IMR-90 (cell line): ENCODE data around the gene ASB16. TPM values are rescaled to one million over a fixed set of nuclear protein-coding genes. Genes with fewer than 3 reads are reported as not detected.

Source experiments
- ATAC-seq: fragments of 200-7000 bp; cut with Tn5 transposase; 2 replicates; pipeline ENCODE4 v1.9.1; 2020; ENCODE audit warnings: low read depth, mild to moderate bottlenecking, moderate library complexity
- BruUV-seq: library from RNA; stranded (reverse); fragments of 400-500 nt; replicated peaks from 2 replicates; lab custom pipeline; 2021; lab: Mats Ljungman, UMichigan
- CTCF ChIA-PET: fragments of 300-600 bp; formaldehyde crosslinking; extraction: SDS; loops from one replicate; lab custom pipeline; 2021; ENCODE audit warnings: antibody characterized with exemption; lab: Yijun Ruan, JAX
- POLR2A ChIA-PET: fragments of 300-600 bp; sonication (Branson Sonifier 250); formaldehyde crosslinking; loops from one replicate; lab custom pipeline; 2022; ENCODE audit warnings: antibody characterized with exemption; ENCODE audit not compliant: unreplicated experiment; lab: Charles Lee
- DNase-seq: peaks from one replicate; pipeline ENCODE4 v3.0.0; 2013
- H2AFZ ChIP-seq: replicated peaks from 2 replicates; pipeline ENCODE3; 2013; ENCODE audit warnings: low read length, mild to moderate bottlenecking; ENCODE audit not compliant: poor library complexity
- H2AK5ac ChIP-seq: 2 replicates; pipeline ENCODE4 v1.6.1; 2013; ENCODE audit warnings: low read depth, low read length, inconsistent platforms
- H2AK9ac ChIP-seq: replicated peaks from 2 replicates; pipeline ENCODE3; 2013; ENCODE audit warnings: mild to moderate bottlenecking, low read depth, low read length, moderate library complexity; ENCODE audit not compliant: poor library complexity
- H2BK120ac ChIP-seq: 2 replicates; pipeline ENCODE4 v1.6.1; 2013; ENCODE audit warnings: low read depth, low read length, inconsistent platforms
- H2BK15ac ChIP-seq: 3 replicates; pipeline ENCODE4 v1.6.1; 2013; ENCODE audit warnings: low read depth, low read length, inconsistent platforms
- H2BK20ac ChIP-seq: 2 replicates; pipeline ENCODE4 v1.6.1; 2013; ENCODE audit warnings: low read depth, mild to moderate bottlenecking, inconsistent platforms, low read length, moderate library complexity
- H2BK5ac ChIP-seq: 2 replicates; pipeline ENCODE4 v1.6.1; 2013; ENCODE audit warnings: mild to moderate bottlenecking, low read depth, low read length, inconsistent platforms; ENCODE audit not compliant: poor library complexity, severe bottlenecking
- H3K14ac ChIP-seq: replicated peaks from 2 replicates; pipeline ENCODE4 v1.6.1; 2013; ENCODE audit warnings: low read depth, low read length, inconsistent platforms
- H3K18ac ChIP-seq: 2 replicates; pipeline ENCODE4 v1.6.1; 2013; ENCODE audit warnings: low read depth, low read length, control low read depth
- H3K23ac ChIP-seq: 2 replicates; pipeline ENCODE4 v1.6.1; 2013; ENCODE audit warnings: low read depth, low read length, inconsistent platforms
- H3K27ac ChIP-seq: 2 replicates; pipeline ENCODE4 v1.5.1; 2013; ENCODE audit warnings: mild to moderate bottlenecking, control low read depth, low read length; ENCODE audit not compliant: insufficient read depth
- H3K27me3 ChIP-seq: 2 replicates; pipeline ENCODE4 v1.6.1; 2013; ENCODE audit warnings: low read length; ENCODE audit not compliant: control insufficient read depth, insufficient read depth
- H3K36me3 ChIP-seq: 2 replicates; pipeline ENCODE4 v1.6.1; 2013; ENCODE audit warnings: low read length, mixed read lengths; ENCODE audit not compliant: control insufficient read depth, insufficient read depth
- H3K4ac ChIP-seq: 2 replicates; pipeline ENCODE4 v1.6.1; 2013; ENCODE audit warnings: low read depth, low read length, inconsistent platforms
- H3K4me1 ChIP-seq: 2 replicates; pipeline ENCODE4 v1.6.1; 2013; ENCODE audit warnings: low read length, mixed read lengths; ENCODE audit not compliant: control insufficient read depth, insufficient read depth
- H3K4me2 ChIP-seq: 2 replicates; pipeline ENCODE4 v1.6.1; 2013; ENCODE audit warnings: low read depth, mild to moderate bottlenecking, control low read depth, low read length, moderate library complexity
- H3K4me3 ChIP-seq: 2 replicates; pipeline ENCODE4 v1.5.1; 2013; ENCODE audit warnings: low read depth, mild to moderate bottlenecking, control low read depth, low read length, moderate library complexity; ENCODE audit not compliant: insufficient read depth
- H3K56ac ChIP-seq: 2 replicates; pipeline ENCODE4 v1.6.1; 2013; ENCODE audit warnings: low read length, inconsistent platforms; ENCODE audit not compliant: insufficient read depth; ENCODE audit errors: extremely low read depth
- H3K79me1 ChIP-seq, 2 experiments: 2 replicates each; pipeline ENCODE4 v1.6.1; 2013; ENCODE audit warnings: low read length in 2 of 2, inconsistent platforms in 1 of 2, low read depth in 1 of 2
- H3K9ac ChIP-seq: 2 replicates; pipeline ENCODE4 v1.6.1; 2013; ENCODE audit warnings: low read depth, low read length, control low read depth
- H3K9me1 ChIP-seq: 2 replicates; pipeline ENCODE4 v1.6.1; 2013; ENCODE audit warnings: low read length, inconsistent platforms; ENCODE audit not compliant: insufficient read depth
- H3K9me3 ChIP-seq: 2 replicates; pipeline ENCODE4 v1.6.1; 2013; ENCODE audit warnings: low read length; ENCODE audit not compliant: control insufficient read depth, insufficient read depth
- H4K20me1 ChIP-seq: 2 replicates; pipeline ENCODE4 v1.6.1; 2013; ENCODE audit warnings: low read length, inconsistent platforms; ENCODE audit not compliant: insufficient read depth
- H4K5ac ChIP-seq: 2 replicates; pipeline ENCODE4 v1.6.1; 2013; ENCODE audit warnings: mild to moderate bottlenecking, low read depth, low read length, control low read depth
- H4K8ac ChIP-seq, 2 experiments: 2 replicates each; pipeline ENCODE4 v1.6.1; 2013; ENCODE audit warnings: low read depth in 2 of 2, low read length in 2 of 2, control low read depth in 1 of 2, inconsistent platforms in 1 of 2
- H4K91ac ChIP-seq: 2 replicates; pipeline ENCODE4 v1.6.1; 2013; ENCODE audit warnings: low read depth, low read length, inconsistent platforms; ENCODE audit not compliant: insufficient read depth
- BHLHE40 ChIP-seq: fragments of 150-350 bp; IDR thresholded peaks from 2 replicates; pipeline ENCODE4 v1.6.1; 2016; ENCODE audit warnings: mild to moderate bottlenecking, low read depth, low read length
- MXI1 ChIP-seq: IDR thresholded peaks from 2 replicates; pipeline ENCODE4 v1.6.1; 2012; ENCODE audit warnings: low read depth, mild to moderate bottlenecking, low read length, moderate library complexity, borderline replicate concordance
- NFE2L2 ChIP-seq: fragments of 150-350 bp; IDR thresholded peaks from 2 replicates; pipeline ENCODE4 v1.6.1; 2016; ENCODE audit warnings: low read depth, mild to moderate bottlenecking, low read length
- POLR2A ChIP-seq: IDR thresholded peaks from 2 replicates; pipeline ENCODE4 v1.6.1; 2012; ENCODE audit warnings: mild to moderate bottlenecking, low read depth, low read length
- RCOR1 ChIP-seq: IDR thresholded peaks from 2 replicates; pipeline ENCODE4 v1.6.1; 2012; ENCODE audit warnings: mild to moderate bottlenecking, low read length, improper control_type of control experiment; ENCODE audit not compliant: insufficient replicate concordance
- SMC3 ChIP-seq: fragments of 150-350 bp; IDR thresholded peaks from 2 replicates; pipeline ENCODE4 v1.6.1; 2016; ENCODE audit warnings: low read depth, mild to moderate bottlenecking, antibody characterized with exemption, low read length, moderate library complexity
- WGBS, 2 experiments: methylation state at CpG; one replicate each; pipeline versions ENCODE4 v1.1.5 to v1.1.7; 2013; ENCODE audit warnings: missing lambda C conversion rate in 2 of 2; ENCODE audit not compliant: insufficient read length in 1 of 2; ENCODE audit errors: extremely low coverage in 2 of 2; 5-methylcytosine and 5-hydroxymethylcytosine counted together
- dilution Hi-C: fragments of 300-500 bp; cut with HindIII; formaldehyde crosslinking; loops from one replicate; pipeline ENCODE4 v1.14.3; 2018; ENCODE audit warnings: low sequenced_read_pairs; ENCODE audit not compliant: unreplicated experiment
- in situ Hi-C: fragments of 300-500 bp; cut with MboI; formaldehyde crosslinking; loops from 3 replicates; pipeline ENCODE4 v1.14.3; 2019; ENCODE audit warnings: low sequenced_read_pairs, inconsistent platforms, mixed read lengths
- intact Hi-C: fragments of 100-400 bp; cut with micrococcal nuclease; formaldehyde crosslinking; loops from 2 replicates; pipeline ENCODE4 v1.10.0; 2022
- polyA plus RNA-seq, 3 experiments: library from polyadenylated mRNA; depleted of rRNA; stranded (reverse); fragments of >200 nt; gene quantifications; 2 replicates each; pipeline ENCODE4 v1.2.3, GENCODE V29; 2012; ENCODE audit warnings: low replicate concordance in 1 of 3
- total RNA-seq: library from RNA; depleted of rRNA; stranded (reverse); fragments of >200 nt; gene quantifications from 2 replicates; pipeline ENCODE4 v1.2.3, GENCODE V29; 2012
- TF ChIP-seq, protein P1 (sequence below): fragments of 150-350 bp; IDR thresholded peaks from 2 replicates; pipeline ENCODE4 v1.6.1; 2016; ENCODE audit warnings: low read depth, mild to moderate bottlenecking, low read length, moderate library complexity, borderline replicate concordance

ASB16 gene
- total and polyA plus RNA-seq, 2 of the 4 experiments (the other 2 are of a cell fraction): 0.05 TPM; not detected in 1

GRCh38 chr17:44190481-44190880 lies 20.0 kb downstream of the ASB16 start:
- no peak overlapping the region for H3K14ac ChIP-seq
- no peak overlapping the region for H2AK5ac ChIP-seq
- H2BK5ac ChIP-seq: no peak overlapping the region
- H2BK120ac ChIP-seq: no peak overlapping the region
- TF ChIP-seq POLR2A (no peak), BHLHE40 (no peak), NFE2L2 (no peak), SMC3 (no peak), MXI1 (no peak), RCOR1 (no peak)
- TF ChIP-seq, protein P1, sequence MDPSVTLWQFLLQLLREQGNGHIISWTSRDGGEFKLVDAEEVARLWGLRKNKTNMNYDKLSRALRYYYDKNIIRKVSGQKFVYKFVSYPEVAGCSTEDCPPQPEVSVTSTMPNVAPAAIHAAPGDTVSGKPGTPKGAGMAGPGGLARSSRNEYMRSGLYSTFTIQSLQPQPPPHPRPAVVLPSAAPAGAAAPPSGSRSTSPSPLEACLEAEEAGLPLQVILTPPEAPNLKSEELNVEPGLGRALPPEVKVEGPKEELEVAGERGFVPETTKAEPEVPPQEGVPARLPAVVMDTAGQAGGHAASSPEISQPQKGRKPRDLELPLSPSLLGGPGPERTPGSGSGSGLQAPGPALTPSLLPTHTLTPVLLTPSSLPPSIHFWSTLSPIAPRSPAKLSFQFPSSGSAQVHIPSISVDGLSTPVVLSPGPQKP: no peak
- H2AFZ ChIP-seq: no peak overlapping the region
- BruUV-seq: no TSS peak
- no peak overlapping the region for H3K9ac ChIP-seq
- dilution Hi-C loops: no loop called here
- POLR2A ChIA-PET: no interaction called here
- no CpG with 5 or more reads among the region's 10 CpGs for WGBS, 2 experiments
- no peak overlapping the region for H3K27ac ChIP-seq
- no peak for ATAC-seq
- no peak overlapping the region for H2BK20ac ChIP-seq
- in situ Hi-C loops: no loop called here
- no peak overlapping the region for H4K5ac ChIP-seq
- H3K27me3 ChIP-seq: no peaks in the 10 kb centered on the region
- peaks cover 53% of the 10 kb centered on the region for H3K36me3 ChIP-seq
- no peak overlapping the region for H4K91ac ChIP-seq
- no peak overlapping the region for H3K18ac ChIP-seq
- CTCF ChIA-PET: no interaction called here
- no peak overlapping the region for H3K4ac ChIP-seq
- H3K9me1 ChIP-seq: no peaks in the 10 kb centered on the region
- H3K9me3 ChIP-seq: no peaks in the 10 kb centered on the region
- H4K8ac ChIP-seq: no peak overlapping the region
- peaks cover 2% of the 10 kb centered on the region; the same call in 1 of the 2 replicates for H3K4me1 ChIP-seq
- no peak overlapping the region for H2AK9ac ChIP-seq
- H3K4me3 ChIP-seq: no peak overlapping the region
- no peak overlapping the region for H3K4me2 ChIP-seq
- intact Hi-C loops: no loop called here
- H2BK15ac ChIP-seq: no peak overlapping the region
- H3K79me1 ChIP-seq: peaks cover 20 to 64% of the 10 kb centered on the region in 2 experiments
- H3K56ac ChIP-seq: no peak overlapping the region
- H3K23ac ChIP-seq: no peak overlapping the region
- H4K20me1 ChIP-seq: no peaks in the 10 kb centered on the region
- no peak for DNase-seq
